ENCODE data around the gene CAMK4. TPM values are rescaled to one million over a fixed set of nuclear protein-coding genes. Genes with fewer than 3 reads are reported as not detected.

The CAMK4 gene
- total RNA-seq, 1 donor from 2014 or later, result 33.7 TPM

- no peaks in the 10 kb centered on the region for H3K4me1 Mint-ChIP-seq (ENCODE audit: low read depth, unreplicated experiment)
- H3K27ac Mint-ChIP-seq (ENCODE audit: unreplicated experiment), result no peak overlapping the region
- H3K27me3 Mint-ChIP-seq (ENCODE audit: unreplicated experiment), result no peaks in the 10 kb centered on the region
- no peaks in the 10 kb centered on the region for H3K36me3 Mint-ChIP-seq (ENCODE audit: unreplicated experiment)
- TF ChIP-seq CTCF (IDR thresholded peaks at IDR 0.05; ENCODE audit: partially characterized antibody, unreplicated experiment), result no peak
- peaks cover 2% of the 10 kb centered on the region for H3K9me3 Mint-ChIP-seq (ENCODE audit: unreplicated experiment)
- DNase-seq, result no peak
- H3K4me3 Mint-ChIP-seq (ENCODE audit: unreplicated experiment), result no peak overlapping the region
Measured at GRCh38 chr5:111537141-111538024, 313.2 kb downstream of the CAMK4 start.

Other genes with a start within 250 kb of the CAMK4 start
- gene TSLP, start 152.7 kb upstream of the CAMK4 start, total RNA-seq (ENCODE audit: unreplicated experiment), result not detected
- gene WDR36, start 132.0 kb upstream of the CAMK4 start, total RNA-seq (ENCODE audit: unreplicated experiment), result 20.8 TPM

All from glutamatergic neuron (in vitro differentiated cells).